Testis (tissue), 2 donors: ENCODE measurements around the gene RAB28.

Experiments
- CTCF ChIP-seq, 3 experiments: fragments of 450-650 bp in 2 of 3; fragments of 200-600 bp in 1 of 3; sonication (generic) in 1 of 3; IDR thresholded peaks; one replicate each; pipeline ENCODE4 v1.5.1; 2016 to 2019; ENCODE audit warnings: antibody characterized with exemption in 3 of 3, mild to moderate bottlenecking in 2 of 3, moderate library complexity in 1 of 3
- POLR2A ChIP-seq: fragments of 450-650 bp; IDR thresholded peaks from one replicate; pipeline ENCODE4 v1.6.1; 2017; ENCODE audit warnings: antibody characterized with exemption, mild to moderate bottlenecking, moderate library complexity

- TF ChIP-seq CTCF (IDR thresholded peaks at IDR 0.05) (no peak), POLR2A (no peak)
Measured at GRCh38 chr4:13386405-13387107, 97.6 kb downstream of the RAB28 start.
